ENCODE data around the gene RASL12.
"Not testable (repeated sequence)": the region's sequence is repeated elsewhere in the genome, so short reads cannot be mapped to it uniquely, and the experiment has no call there.

Gene RASL12

DNA sequence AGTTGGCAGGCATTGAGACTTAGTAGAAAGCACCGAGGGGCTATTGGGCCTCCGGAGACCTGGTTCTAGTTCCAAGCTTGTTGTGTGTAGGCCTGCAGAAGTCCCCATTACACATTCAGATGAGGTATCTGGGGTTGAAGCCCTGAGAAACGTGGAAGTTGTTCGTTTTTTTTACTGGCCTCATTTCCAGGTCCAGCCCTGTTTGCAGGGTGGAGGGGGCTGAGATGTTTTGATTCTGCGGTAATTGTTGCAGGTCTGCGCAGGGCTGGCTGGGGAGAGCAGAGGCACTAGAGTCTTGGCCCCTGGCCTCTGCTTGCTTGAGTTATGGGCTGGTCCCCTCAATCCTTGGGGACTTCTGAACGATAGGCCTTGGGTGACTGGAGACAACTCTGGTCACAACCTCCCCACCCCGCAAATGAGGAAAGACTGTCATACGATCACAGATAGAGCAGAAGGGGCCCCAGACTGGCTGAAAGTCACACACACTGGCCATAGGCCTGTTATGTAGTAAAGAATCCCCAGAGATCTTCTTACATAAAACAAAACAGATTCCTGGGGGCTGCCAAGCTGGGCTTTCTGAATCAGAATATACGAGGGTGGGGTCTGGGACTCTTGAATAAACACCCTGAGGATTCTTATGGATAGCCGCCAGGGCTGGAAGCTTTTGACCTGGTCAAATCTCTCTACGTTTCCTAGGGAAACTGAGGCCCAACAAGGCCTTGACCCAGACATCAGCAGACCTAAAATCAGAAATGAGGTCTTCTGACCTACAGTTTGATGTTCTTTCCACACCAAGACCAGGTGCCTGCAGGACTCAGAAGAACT, 24.4 kb upstream of the RASL12 start:
- no peak for DNase-seq

DNA sequence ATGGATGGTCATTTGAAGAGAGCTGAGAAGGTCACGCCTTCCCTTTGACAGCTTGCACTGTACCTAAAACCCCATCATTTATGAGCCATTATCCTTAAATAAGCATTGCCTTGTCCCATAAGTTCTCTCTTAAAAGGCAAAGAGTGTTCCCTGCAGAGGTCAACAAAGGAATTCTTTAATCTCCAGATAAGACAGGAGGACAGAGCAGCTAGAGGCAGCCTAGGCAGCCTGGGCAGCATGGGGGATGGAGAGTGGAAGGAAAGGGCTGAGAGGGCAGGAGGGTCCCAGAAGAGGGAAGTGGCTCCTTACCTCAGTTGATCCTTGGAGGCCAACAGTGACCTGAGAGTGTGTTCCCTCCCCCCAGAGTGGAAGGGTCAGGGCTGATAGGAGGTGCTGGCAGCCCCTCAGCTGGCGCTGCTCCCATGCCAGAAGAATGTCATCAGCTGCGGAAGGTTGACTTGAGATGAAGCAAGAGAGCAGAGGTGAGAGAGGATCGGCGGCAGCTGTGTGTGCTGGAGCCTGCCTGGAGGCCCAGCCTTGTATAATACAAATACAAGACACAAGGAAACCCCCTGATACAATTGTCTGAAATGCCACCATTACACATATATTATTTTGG, 21.5 kb upstream of the RASL12 start:
- DNase-seq = no peak

DNA sequence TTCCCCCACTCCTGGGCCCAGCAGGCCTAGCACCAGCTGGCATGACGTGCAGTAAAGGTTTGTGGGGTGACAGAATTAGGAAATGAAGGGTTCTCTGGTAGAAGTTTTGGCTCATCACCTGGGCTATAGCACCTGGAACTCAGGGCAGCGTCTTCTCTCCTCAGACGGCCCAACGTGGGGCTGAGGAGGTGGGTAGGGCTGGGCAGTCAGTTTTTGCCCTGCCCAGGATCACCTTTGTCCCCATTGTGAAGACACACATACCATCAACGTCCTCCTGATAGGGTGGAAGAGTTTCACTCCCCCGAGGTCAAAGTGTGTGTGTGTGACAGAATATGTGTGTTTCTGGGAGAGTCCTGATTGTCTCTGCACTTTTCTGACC, 20.8 kb upstream of the RASL12 start:
- no peak for DNase-seq

GRCh38 chr15:65087873-65088642, 20.3 kb upstream of the RASL12 start:
- DNase-seq = no peak

- no peak for DNase-seq
Measured at GRCh38 chr15:65087411-65087810, 19.6 kb upstream of the RASL12 start.

DNA sequence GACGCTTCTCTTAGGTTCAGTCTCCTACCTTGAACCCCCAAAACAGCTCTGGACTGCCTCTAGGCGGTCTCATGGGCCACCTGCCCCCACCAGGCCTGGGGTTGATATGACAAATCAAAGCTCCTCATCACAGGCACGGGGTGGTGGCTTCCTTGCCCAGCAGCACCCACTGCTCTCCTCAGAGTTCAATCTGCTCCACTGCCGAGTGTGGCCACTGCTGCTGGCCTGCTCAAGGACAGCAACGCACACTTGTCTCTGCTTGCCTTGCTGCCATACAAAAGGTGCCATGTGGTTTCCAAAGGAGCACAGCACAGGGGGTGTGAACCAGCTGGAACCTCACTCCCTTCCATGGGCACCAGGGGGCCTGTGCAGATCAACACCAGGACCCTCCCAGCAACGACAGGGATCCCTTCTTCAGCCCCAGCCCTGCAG, 18.9 kb upstream of the RASL12 start:
- no peak for DNase-seq

- DNase-seq = no peak
Measured at GRCh38 chr15:65085990-65086679, 18.3 kb upstream of the RASL12 start.

DNA sequence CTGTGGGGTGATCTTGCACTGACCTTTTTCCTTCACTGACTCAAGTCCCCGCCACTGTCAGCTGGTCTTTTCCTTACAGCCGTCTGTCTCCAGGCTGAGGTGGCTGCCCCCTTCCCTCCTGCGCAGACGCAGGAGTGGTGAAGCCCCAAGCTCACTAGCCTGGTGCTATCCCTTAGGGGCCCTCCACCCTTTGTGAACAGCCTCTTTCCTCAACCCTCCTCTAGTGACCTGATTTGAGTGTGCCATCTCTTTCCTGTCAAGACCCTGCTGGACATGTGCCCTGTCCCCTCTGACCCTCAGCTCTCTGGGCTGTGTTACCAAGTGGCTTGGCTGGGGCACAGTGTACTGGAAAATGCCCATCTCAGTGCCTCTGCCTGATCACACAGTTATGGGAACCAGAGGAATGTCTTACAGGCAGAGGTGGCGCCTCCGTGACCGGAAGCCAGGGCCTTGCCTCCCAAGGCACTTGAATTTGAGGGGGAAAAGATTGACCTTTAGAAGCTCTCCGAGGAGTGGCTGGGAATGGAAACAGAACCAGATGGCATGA, 17.5 kb upstream of the RASL12 start:
- no peak for DNase-seq

DNA sequence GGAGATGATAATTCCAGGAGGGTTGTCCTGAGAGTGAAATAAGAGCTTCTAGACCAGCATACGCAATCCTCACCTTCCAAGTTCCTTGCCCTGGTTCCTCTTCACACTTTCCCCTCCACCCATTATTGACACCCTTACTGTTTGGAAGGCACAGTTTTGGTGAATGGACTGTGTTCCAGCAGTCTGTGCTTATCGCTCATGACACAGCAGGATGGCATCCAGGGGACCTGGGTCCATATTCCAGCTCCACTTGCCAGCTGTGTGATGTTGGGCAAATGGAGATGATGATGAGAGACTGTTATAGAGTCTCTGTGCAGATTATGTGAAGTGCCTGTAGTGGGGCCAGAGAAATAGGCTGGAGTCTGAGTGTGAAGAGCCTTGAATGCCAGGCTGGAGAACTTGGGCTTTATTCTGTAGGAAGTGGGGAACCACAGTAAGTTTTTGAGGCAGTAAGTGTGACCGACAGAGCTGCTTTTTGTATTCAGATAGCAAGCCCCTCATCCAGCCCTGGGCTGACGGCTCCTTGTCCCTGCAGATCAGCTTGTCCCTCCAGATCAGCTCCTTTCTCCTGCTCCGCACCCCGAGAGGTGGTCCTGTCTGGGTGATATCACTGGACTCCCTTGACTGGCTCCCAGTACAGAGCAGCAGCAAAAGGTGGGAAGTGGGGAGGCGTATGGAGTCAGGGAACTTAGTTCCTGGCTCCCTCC, 16.9 kb upstream of the RASL12 start:
- DNase-seq = no peak

DNA sequence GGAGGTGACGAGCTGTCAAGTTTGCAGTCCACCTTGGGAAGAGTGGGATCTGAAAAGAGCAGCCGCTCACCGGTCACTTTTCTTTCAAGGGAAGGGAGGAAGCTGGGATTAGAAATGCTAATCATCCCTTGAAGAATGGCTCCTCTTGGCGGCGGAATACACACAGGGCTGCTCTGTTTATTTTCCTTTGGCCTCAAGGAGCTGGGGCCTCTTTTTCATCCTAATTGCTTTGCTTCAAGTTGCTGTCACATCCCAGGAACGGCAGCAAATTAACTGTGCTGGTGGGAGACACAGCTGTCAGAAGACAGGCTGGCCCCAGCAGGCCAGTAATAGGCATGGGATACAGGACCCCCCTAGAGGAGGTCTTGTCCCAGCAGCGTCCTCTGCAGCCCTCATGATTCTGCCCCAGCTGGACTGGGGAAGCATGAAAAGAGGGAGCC, 15.5 kb upstream of the RASL12 start:
- no peak for DNase-seq

DNA sequence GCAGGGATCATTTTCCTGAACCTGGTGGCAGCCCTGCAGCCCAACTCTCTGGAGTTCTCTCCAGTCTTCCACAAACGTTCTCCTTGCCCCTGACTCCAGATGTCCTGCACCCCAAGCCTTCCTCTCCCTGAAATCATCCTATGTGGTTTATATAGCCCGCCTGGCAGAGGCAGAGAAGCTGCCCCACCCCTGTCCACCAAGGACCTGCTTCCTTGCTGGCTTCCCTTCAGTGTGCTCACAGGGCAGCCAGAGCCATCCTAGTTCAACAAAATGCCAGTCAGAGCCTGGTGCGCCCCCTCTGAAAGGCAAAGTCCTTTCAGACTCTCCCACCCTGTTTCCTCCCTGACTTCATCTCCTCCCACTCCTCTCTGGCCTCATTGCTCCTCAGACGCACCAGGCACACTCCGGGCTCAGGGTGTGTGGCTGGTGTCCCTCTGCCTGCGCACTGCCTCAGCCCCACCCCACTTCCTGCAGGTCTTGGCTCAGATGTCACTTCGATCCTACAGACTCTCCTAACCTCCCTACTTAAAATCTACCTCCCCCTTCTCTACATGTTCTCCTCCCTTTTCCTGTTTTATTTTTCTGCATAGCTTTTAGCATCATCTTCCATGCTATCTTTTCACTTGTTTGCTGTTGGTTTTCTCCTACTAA, 14.6 kb upstream of the RASL12 start:
- DNase-seq = no peak

DNA sequence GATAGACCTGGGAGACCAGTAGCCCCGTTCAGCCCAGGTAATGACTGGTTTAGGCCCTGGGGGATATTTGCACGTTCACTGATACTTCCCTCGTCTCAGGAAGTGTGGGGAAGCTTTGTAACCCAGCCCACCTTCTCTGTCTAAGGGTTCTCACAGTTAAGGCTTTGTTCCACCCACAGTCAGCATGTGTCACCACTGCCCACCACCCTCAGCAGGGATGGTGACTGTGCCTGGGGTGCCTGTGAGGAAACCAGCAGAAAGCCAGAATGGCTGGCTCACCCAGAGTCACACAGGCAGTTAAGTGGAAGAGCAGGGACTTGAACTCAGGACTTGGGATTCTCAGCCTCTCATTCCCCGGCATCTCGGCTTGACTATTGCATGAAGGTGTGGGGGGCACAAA, 14.0 kb upstream of the RASL12 start:
- DNase-seq = no peak

DNA sequence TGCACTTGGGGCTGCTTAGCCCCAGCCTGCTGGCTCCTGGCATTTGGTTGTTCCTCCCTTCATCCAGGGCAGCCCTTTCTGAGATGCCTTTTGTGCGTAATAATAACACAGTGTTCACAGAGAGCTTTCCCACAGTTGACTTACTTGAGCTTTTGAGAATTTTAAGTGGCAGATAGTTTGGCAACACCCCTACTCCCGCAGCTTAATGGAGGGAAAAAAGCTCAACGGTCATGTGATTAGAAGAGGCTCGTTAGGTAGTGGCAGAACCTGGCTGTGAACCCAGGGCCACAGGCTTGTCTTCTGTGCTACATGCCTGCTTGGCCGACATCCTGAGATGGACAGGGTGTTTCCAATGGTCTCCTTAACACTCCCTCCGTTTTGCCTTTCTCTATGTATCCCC, 13.5 kb upstream of the RASL12 start:
- no peak for DNase-seq

DNA sequence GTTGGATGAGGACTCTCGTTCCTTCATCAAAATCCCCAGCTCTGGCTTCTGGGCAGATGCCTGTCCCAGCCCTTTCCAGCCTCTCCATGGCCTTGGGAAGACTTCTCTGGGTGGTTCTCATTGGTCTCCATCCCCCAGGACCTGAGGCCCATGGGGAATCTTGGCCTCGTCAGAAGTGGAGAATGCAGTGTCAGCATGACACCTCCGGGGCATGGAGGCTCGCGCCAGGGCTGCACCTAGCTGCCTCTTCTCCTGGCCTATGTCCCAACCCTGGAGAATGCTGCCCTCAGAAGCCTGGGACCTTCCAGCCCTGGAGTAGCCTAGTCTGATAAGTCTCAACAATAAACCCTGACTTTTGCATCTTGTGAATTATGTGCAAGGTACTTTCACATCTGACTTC, 11.8 kb upstream of the RASL12 start:
- DNase-seq = no peak

DNA sequence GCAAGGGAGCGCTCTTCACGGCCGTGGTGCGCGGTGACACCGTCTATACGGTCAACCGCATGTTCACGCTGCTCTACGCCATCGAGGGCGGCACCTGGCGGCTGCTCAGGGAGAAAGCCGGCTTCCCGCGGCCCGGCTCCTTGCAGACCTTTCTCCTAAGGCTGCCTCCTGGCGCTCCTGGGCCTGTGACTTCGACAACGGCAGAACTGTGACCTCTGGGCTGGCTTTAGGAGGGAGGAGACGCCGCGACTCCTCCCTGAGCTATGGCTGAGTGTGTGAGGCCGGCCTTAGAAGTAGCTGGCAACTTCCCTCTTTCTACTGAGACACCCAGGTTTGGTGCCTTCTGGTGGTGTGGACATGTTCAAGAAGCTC, 10.2 kb upstream of the RASL12 start:
- DNase-seq = no peak

DNA sequence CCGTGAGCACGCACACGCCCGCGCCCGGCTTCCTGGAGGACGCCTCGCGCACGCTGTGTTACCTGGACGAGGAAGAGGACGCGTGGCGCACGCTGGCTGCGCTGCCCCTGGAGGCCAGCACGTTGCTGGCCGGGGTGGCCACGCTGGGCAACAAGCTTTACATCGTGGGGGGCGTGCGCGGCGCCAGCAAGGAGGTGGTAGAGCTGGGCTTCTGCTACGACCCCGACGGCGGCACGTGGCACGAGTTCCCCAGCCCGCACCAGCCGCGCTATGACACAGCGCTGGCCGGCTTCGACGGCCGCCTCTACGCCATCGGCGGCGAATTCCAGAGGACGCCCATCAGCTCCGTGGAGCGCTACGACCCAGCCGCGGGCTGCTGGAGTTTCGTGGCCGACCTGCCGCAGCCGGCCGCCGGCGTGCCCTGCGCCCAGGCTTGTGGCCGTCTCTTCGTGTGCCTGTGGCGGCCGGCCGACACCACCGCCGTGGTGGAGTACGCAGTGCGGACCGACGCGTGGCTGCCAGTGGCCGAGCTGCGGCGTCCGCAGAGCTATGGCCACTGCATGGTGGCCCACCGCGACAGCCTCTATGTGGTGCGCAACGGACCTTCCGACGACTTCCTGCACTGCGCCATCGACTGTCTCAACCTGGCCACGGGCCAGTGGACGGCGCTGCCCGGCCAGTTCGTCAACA, 9.6 kb upstream of the RASL12 start:
- no peak for DNase-seq

DNA sequence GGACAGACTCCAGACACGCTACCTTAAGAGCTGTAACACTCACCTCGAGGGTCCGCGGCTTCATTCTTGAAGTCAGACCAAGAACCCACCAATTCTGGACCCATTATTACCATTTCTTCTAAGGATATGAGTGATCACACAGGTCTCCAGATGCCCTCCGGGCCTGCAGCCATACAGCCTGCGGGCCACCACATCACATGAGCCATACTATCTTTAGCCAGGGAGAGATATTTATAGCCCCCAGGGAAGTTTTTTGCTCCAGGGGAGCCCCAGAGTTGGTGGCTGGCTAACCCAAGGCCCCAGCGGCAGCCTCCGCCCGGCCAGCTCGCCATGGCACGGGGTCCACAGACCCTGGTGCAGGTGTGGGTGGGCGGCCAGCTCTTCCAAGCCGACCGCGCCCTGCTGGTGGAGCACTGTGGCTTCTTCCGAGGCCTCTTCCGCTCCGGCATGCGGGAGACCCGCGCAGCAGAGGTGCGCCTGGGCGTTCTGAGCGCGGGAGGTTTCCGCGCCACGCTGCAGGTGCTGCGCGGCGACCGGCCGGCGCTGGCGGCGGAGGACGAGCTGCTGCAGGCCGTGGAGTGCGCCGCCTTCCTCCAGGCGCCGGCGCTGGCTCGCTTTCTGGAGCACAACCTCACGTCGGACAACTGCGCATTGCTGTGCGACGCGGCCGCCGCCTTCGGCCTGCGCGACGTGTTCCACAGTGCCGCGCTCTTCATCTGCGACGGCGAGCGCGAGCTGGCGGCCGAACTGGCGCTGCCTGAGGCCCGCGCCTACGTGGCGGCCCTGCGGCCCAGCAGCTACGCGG, 8.9 kb upstream of the RASL12 start, which contains the start of gene KBTBD13:
KBTBD13 (plus strand) TSS at position 261 of the 805 bp plus-strand sequence; CDS start at position 331, 70 bp downstream.
- DNase-seq = no peak

- not testable (repeated sequence) for DNase-seq
Measured at GRCh38 chr15:65075607-65076395, 8.0 kb upstream of the RASL12 start.

DNA sequence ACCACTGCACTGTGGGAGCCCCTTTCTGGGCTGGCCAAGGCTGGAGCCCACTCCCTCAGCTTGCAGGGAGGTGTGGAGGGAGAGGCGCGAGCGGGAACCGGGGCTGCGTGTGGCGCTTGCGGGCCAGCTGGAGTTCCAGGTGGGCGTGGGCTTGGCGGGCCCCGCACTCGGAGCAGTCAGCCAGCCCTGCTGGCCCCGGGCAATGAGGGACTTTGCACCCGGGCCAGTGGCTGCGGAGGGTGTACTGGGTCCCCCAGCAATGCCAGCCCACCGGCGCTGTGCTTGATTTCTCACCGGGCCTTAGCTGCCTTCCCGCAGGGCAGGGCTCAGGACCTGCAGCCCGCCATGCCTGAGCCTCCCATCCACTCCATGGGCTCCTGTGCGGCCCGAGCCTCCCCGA, 7.2 kb upstream of the RASL12 start:
- not testable (repeated sequence) for DNase-seq
